Measurements from ENCODE around the gene TINCR. TPM values are rescaled to one million over a fixed set of nuclear protein-coding genes. Genes with fewer than 3 reads are reported as not detected.
"Not testable (repeated sequence)": the region's sequence is repeated elsewhere in the genome, so short reads cannot be mapped to it uniquely, and the experiment has no call there.

The TINCR gene
- total RNA-seq, 6 experiments from 2014 or later, result 0.44 TPM; not detected in 5

- Histone ChIP-seq H3K27ac (no peak overlapping the region), H3K9me3 (no peaks in the 10 kb centered on the region), H3K4me3 (no peak overlapping the region), H3K27me3 (no peaks in the 10 kb centered on the region), H3K36me3 (no peaks in the 10 kb centered on the region), H3K4me1 (no peaks in the 10 kb centered on the region)
- intact Hi-C loops (cut with DNase I), result no loop called here
- ATAC-seq, result no peak
- DNase-seq, result no peak
- WGBS (ENCODE audit: insufficient coverage, low coverage, low lambda C conversion rate, missing lambda C conversion rate), result 73% methylated on average over 6 of the region's 7 CpGs
- TF ChIP-seq, protein P1, sequence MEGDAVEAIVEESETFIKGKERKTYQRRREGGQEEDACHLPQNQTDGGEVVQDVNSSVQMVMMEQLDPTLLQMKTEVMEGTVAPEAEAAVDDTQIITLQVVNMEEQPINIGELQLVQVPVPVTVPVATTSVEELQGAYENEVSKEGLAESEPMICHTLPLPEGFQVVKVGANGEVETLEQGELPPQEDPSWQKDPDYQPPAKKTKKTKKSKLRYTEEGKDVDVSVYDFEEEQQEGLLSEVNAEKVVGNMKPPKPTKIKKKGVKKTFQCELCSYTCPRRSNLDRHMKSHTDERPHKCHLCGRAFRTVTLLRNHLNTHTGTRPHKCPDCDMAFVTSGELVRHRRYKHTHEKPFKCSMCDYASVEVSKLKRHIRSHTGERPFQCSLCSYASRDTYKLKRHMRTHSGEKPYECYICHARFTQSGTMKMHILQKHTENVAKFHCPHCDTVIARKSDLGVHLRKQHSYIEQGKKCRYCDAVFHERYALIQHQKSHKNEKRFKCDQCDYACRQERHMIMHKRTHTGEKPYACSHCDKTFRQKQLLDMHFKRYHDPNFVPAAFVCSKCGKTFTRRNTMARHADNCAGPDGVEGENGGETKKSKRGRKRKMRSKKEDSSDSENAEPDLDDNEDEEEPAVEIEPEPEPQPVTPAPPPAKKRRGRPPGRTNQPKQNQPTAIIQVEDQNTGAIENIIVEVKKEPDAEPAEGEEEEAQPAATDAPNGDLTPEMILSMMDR (IDR thresholded peaks at IDR 0.05), result no peak
- no peak for TF ChIP-seq POLR2A (IDR thresholded peaks at IDR 0.05)
Measured at GRCh38 chr19:5541456-5541855, 26.3 kb downstream of the TINCR start.

DNA sequence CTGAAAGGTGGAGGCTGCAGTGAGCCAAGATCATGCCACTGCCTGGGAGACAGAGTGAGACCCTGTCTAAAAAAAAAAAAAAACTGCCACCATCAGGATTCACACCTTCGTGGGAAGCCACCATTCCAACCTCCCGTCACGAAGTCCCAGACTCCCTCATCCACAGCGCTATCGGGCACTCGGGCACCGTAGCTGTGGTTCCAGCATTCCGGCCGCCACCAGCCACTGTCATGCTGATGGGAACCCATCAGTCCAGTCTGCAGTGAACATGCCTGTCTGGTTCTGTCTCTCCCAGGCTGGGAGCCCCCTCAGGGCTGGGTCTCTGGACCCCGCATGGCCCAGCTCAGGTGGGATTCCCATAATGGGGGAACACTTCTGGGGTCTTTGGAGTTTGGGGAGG, 27.5 kb downstream of the TINCR start:
- DNase-seq, result no peak
- ATAC-seq, result no peak

GRCh38 chr19:5537870-5538269, 29.9 kb downstream of the TINCR start:
- H3K4me3 ChIP-seq, result no peak overlapping the region
- peaks cover 0 to 10% (median 0%) of the 10 kb centered on the region in 4 donors for H3K9me3 ChIP-seq
- H3K36me3 ChIP-seq, result no peaks in the 10 kb centered on the region
- intact Hi-C loops (cut with DNase I), result no loop called here
- no peak for TF ChIP-seq POLR2A (IDR thresholded peaks at IDR 0.05)
- TF ChIP-seq, protein P1 (IDR thresholded peaks at IDR 0.05), result no peak
- no peak overlapping the region for H3K27ac ChIP-seq
- no peaks in the 10 kb centered on the region for H3K4me1 ChIP-seq
- 81% methylated on average over 3 of the region's 12 CpGs for WGBS (ENCODE audit: insufficient coverage, low coverage, low lambda C conversion rate, missing lambda C conversion rate)
- H3K27me3 ChIP-seq, result no peaks in the 10 kb centered on the region
- ATAC-seq (no peak), DNase-seq (no peak)

More for the DNA sequence above, 27.5 kb downstream of the TINCR start:
- peaks cover 0 to 2% (median 0%) of the 10 kb centered on the region in 4 donors for H3K9me3 ChIP-seq
- no peak for TF ChIP-seq POLR2A (IDR thresholded peaks at IDR 0.05)
- TF ChIP-seq, protein P1 (IDR thresholded peaks at IDR 0.05), result no peak
- no peaks in the 10 kb centered on the region for H3K27me3 ChIP-seq
- intact Hi-C loops (cut with DNase I), result no loop called here
- no peak overlapping the region for H3K4me3 ChIP-seq
- H3K36me3 ChIP-seq, result no peaks in the 10 kb centered on the region
- no peaks in the 10 kb centered on the region for H3K4me1 ChIP-seq
- 68% methylated on average over 7 of the region's 10 CpGs for WGBS (ENCODE audit: insufficient coverage, low coverage, low lambda C conversion rate, missing lambda C conversion rate)
- H3K27ac ChIP-seq, result no peak overlapping the region

DNA sequence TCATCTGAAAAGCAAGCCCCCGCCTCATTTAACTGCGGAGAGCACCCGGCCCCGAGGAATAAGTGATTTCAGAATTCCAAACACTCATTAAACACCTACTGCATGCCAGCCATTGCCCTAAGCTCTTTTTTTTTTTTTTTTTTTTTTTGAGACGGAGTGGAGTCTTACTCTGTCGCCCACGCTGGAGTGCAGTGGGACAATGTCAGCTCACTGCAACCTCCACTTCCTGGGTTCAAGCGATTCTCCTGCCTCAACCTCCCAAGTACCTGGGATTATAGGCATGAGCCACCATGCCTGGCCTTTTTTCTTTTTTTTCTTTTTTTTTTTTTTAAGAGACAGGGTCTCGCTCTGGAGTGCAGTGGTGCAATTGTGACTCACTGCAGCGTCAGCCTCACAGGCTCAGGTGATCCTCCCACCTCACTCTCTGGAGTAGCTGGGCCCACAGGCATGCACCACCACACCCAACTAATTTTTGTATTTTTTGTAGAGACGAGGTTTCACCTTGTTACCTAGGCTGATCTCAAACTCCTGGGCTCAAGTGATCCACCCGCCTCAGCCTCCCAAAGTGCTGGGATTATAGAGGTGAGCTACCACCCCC, 30.7 kb downstream of the TINCR start:
- WGBS (ENCODE audit: insufficient coverage, low coverage, low lambda C conversion rate, missing lambda C conversion rate), result 42% methylated on average over 12 of the region's 12 CpGs
- not testable (repeated sequence) for H3K36me3 ChIP-seq, ATAC-seq

GRCh38 chr19:5536337-5536894, 31.3 kb downstream of the TINCR start:
- no peak for ATAC-seq
- Histone ChIP-seq H3K4me1 (no peaks in the 10 kb centered on the region), H3K27me3 (no peaks in the 10 kb centered on the region), H3K36me3 (no peaks in the 10 kb centered on the region), H3K4me3 (no peak overlapping the region), H3K27ac (no peak overlapping the region), H3K9me3 (peaks cover 0 to 10% (median 0%) of the 10 kb centered on the region in 4 donors)
- no peak for DNase-seq
- TF ChIP-seq POLR2A (IDR thresholded peaks at IDR 0.05), result no peak
- TF ChIP-seq, protein P1 (IDR thresholded peaks at IDR 0.05), result no peak
- WGBS (ENCODE audit: insufficient coverage, low coverage, low lambda C conversion rate, missing lambda C conversion rate), result 0% methylated on average over 1 of the region's 38 CpGs
- intact Hi-C loops (cut with DNase I), result no loop called here

More for the DNA sequence above, 30.7 kb downstream of the TINCR start:
- H3K9me3 ChIP-seq; H3K4me1 ChIP-seq; H3K4me3 ChIP-seq; H3K27me3 ChIP-seq; intact Hi-C loops (cut with DNase I); H3K27ac ChIP-seq; DNase-seq: not testable (repeated sequence)

Data from right lobe of liver (tissue), 6 donors.